NCI-H1417 (cell line): ENCODE data around the gene UBR2.
A peak's percentile ranks its signal among the peaks of the same experiment; 100 is the strongest.
"Not testable (repeated sequence)": the region's sequence is repeated elsewhere in the genome, so short reads cannot be mapped to it uniquely, and the experiment has no call there.

ENCODE experiments used
- DNase-seq, 3 experiments: peaks; one replicate each; lab custom pipeline; 2025; lab: John Stamatoyannopoulos, UW

Gene UBR2

DNA sequence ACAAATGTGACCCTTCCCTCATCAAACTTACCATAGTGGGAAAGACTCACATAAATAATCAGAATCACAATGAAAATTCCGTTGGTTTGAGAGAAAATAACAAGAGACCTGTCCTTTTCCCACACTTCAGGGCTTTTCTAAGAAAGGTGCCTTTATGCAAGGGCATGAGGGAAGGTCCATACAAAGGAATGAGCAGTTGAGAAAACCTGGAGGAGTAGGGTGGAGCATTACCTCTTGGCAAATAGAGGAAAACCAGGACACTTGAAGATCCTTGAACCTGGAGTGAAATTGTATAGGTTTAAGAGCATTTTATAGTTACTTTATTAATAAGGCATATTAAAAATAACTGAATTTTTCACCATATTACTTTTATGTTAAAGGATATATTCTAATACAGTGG, 54.3 kb downstream of the UBR2 start:
- DNase-seq, result no peak

DNA sequence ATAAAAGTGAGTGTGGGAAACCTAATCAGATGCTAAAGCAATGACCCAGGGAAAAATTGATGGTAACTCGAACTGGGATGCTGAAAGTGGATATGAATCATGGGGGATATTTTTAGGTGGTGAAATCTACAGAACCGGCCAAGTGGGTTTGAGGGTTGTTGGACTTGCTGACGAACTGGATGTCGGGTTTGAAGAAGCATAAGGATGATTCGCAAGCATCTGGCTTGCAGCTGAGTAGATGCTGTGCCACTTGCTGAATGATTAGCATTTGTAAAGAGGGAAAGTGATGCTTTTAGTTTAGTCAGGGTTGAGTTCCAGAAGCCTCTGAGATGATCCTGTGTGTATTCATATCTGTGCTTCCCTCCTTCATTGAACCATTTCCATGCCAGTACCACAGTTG, 54.9 kb downstream of the UBR2 start:
- no peak for DNase-seq

DNA sequence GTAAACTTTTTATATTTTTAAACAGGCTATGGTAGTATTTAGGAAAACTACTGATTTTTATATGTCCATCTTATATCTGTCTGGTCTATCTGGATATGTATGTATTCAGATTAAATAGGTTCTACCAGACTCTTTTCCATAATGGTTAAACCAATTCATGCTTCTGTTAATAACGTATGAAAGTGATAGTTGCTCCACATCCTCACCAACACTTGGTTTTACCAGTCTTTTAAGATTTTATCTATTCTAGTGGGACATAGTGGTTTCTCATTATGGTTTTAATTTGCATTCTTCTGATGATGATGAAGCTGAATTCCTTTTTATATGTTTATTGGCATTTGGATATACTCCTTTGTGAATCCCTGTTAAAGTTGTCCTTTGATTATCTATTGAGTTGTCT, 56.1 kb downstream of the UBR2 start:
- DNase-seq, result no peak

DNA sequence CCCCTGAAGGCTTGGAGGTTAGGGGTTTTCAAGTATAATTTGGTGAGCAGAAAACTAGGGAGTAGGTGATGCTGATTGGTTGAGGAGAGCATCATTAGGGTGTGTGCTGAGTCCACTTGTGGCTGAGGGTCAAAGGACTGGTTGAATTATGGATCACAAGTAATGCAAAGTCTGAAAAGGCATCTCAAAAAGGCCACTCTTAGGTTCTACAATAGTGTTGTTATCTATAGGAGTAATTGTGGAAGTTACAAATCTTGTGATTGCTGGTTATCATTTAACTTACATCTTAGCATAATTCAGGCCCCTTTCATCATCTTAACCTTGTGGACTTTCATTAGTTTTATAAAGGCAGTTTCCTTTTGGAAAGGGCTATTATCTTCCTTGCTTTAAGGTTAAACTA, 60.8 kb downstream of the UBR2 start:
- no peak for DNase-seq

DNA sequence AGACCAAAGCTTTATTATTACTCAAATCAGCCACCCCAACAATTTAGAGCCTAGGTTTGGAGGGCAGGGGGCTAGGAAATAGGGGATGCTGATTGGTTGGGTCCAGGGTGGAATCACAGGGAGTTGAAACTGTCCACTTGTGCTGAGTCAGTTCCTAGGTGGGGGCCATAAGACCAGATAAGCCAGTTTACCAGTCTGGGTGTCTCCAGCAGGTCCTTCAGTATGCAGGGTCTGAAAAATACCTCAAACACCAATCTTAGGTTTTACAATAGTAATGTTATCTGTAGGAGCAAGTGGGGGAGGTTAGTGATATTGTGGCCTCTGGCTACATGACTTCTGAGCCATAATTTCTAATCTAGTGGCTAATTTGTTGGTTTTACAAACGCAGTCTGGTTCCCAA, 63.2 kb downstream of the UBR2 start:
- DNase-seq, result no peak

DNA sequence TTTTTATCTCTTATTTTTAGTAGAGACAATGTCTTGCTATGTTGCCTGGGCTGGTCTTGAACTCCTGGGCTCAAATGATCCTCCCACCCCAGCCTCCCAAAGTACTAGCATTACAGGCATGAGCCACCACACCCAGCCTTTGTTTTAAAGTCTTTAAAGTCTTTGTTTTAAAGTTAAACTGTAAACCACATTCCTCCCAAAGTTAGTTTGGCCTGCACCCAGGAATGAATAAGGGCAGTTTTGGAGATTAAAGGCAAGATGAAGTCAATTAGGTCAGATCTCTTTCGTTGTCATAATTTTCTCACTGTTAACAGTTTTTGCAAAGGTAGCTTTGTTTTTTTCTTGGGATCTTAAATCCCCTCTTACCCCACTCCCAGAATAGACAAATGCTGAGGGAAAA, 63.8 kb downstream of the UBR2 start:
- no peak for DNase-seq

DNA sequence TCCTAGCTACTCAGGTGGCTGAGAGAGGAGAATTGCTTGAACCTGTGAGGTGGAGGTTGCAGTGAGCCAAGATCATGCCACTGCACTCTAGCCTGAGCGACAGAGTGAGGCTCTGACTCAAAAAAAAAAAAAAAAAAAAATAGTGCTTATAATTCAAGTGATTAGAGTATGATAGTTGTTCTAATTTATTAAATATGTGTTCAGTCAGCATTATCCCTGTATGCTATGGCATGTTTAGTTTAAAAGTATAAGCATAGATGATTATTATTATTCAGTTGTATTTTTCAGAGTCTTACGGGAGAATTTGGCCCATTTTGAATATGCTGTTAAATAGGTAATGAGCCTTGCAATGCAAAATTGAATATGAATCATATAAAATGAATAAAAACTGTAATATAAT, 64.8 kb downstream of the UBR2 start:
- DNase-seq, result no peak

DNA sequence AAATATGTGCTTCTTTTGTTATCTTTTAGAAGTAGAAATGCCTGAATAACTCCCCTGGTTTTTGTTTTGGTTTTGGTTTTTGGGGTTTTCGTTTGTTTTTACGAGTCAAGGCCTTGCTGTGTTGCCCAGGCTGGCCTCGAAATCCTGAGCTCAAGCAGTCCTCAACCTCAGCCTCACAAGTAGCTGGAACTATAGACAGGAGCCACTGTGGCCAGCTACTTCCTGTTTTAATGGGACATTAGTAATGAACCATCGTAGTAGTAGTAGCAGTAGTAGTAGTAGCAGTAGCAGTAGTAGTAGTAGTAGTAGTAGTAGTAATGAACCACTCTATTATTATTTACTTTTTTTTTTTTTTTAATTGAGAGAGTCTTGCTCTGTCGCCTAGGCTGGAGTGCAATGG, 66.0 kb downstream of the UBR2 start:
- DNase-seq, result no peak

DNA sequence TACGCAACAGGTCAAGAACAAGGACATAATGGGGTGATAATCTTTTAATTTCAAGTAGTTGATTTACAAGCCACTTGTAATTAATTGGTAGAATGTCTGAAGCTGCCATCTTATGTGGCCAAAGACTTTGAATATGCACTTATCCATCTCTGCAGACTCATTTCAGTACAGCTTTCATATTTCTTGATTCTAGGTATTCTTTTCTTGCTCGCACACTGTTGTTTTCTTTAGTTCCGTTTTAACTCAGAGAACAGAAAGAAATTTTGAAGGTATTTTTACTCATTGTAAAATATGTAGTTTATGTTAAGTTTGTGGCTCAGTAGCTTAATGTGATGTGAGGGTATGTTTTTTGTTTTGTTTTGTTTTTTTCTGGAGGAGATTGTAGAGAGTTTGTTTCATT, 73.9 kb downstream of the UBR2 start:
- DNase-seq, result no peak

DNA sequence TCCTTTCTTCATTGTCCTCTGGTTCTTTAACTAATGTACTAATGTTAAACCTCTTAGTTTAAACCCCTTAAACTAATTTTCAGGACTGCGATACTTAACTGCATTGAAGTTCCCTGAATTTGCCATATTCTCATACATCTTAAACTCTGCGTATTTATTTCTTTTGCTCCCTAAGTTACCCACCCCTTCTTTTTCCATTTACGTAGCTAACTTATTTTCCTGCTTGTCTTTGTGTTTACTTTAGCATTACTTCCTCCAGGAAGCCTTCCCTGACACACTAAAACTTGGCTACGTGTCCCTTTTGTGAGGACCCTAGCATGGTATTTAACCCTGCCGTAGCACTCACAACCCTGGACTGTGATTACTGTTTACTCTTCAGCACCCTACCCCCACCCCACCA, 79.0 kb downstream of the UBR2 start:
- DNase-seq, result no peak

DNA sequence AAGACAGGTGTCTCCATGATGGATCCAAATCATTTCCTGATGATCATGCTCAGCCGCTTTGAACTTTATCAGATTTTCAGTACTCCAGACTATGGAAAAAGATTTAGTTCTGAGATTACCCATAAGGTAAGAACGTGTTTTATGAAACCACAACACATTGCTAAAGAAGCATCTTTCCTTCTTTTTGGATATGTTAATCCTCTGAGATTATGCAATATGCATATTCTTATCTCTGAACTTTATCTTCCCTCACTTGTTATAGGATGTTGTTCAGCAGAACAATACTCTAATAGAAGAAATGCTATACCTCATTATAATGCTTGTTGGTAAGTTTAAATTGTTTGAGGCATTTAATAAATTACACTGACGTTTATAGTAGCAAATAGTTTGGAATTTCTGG, 80.4 kb downstream of the UBR2 start:
- DNase-seq, result no peak

DNA sequence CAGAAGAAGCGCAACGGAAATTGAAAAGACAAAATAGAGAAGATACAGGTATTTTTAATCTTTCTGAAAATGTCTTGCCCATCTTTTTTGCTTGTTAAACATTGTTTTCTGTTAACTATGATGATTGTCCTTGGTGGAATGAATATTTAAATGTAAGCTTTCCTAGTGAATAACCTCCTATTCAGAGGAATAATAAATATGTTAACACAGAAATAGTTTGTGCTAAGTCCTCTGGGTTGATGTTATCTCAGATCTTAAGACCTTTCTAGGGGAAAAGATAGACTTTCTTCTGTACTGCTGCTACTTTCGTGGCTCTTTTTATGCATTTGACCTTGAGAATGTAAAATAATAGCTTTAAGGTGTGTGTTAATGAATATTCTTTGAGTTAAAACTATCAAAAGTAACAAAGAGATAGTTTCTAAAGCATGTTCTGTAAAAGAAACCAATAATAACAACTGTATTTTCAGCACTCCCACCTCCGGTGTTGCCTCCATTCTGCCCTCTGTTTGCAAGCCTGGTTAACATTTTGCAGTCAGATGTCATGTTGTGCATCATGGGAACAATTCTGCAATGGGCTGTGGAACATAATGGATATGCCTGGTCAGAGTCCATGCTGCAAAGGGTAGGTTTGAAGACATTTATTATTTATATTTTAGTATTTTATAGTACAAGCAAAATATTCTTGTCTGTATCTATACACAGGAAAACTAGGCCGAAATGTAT, 88.4 kb downstream of the UBR2 start:
- DNase-seq, result no peak

DNA sequence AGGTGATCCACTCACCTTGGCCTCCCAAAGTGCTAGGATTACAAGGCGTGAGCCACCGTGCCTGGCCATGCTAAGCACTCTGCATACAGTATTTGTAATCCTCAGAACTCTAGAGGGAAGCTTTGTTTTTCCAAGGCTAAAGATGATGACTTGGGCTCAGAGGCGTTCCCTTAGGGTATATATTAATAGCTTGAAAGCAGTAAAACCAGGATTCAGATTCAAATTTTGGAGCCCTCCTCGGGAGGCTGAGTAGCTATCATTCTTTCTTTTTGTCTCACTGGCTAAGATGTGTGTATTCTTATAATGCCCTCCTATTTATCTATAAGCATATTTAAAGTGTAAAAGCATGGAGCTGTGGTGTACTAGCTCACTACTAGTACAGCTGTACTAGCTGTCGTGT, 90.0 kb downstream of the UBR2 start:
- no peak for DNase-seq

DNA sequence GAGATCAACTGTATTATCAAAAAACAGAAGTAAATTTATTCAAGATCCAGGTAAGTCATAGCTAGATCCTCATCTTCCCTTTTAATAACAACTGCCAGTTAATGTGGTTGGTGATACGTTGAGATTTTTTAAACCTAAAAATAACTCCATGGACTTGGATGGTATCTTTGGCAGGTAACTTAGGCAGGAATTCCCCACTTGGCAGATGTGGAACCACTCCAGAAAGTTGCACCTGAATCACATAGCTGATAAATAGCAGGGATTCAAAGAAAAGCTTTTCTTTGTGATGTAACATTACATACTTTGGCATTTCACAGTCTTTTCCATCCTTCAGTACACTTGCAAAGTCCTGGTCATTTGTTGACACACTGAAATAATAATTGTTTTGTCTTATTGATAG, 96.0 kb downstream of the UBR2 start:
- no peak for DNase-seq

DNA sequence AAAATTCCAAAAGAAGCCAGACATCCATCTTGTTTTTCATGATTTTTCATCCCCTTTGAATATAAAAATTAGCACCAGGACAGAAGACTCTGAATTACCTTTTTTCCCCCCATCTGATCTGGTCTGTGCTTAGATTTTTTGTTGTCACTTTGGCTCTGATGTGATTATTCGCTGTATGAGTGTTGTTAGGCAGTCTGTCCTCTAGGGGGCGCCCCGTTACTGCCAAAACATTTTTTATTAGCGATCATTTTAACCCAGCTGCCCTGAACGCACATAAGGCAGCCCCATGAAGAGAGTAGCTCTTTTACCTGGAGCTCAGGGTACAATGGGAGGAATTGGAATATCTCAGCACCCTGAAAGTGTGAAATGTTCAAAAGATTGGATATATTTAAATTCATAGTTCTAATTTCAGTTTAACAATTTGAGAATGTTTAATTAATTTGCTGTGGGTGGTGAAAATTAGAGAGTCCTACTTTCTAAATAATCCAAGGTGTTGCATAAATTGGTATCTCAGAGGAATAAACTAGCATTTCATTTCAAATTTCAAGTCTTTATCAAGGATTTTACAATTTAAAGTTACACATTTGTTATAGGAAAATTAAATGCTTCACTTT, 97.8 kb downstream of the UBR2 start:
- DNase-seq, result peak; percentile 69 to 87 (median 70)

DNA sequence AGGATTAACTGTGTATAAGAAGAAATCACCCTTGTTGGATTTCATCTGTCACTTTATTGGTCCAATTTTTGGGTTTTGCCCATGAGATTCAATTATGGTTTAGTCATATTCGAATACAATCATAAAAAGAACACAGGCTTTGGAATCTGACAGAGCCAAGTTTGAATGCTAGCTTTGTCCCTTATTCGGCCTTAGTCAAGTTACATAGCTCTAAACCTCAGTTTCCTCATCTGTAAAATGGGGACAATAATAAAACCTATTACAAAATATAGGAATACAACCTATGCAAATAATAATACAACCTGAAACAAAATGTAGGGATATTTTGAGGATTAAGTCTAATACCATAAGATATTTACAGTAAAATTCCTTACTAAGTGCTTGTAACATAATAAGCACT, 100.9 kb downstream of the UBR2 start:
- DNase-seq, result no peak

DNA sequence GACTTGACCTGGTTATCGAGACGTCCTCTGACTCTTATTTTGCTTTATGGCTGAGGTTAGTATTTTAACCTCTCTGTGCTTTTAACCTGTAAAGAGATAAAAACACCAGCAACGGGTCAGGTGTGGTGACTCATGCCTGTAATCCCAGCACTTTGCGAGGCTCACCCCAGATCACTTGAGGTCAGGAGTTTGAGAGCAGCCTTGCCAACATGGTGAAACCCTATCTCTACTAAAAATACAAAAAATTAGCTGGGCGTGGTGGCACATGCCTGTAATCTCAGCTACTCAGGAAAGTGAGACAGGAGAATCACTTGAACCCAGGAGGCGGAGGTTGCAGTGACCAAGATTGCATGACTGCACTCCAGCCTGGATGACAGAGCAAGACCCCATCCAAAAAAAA, 110.5 kb downstream of the UBR2 start:
- not testable (repeated sequence) for DNase-seq

DNA sequence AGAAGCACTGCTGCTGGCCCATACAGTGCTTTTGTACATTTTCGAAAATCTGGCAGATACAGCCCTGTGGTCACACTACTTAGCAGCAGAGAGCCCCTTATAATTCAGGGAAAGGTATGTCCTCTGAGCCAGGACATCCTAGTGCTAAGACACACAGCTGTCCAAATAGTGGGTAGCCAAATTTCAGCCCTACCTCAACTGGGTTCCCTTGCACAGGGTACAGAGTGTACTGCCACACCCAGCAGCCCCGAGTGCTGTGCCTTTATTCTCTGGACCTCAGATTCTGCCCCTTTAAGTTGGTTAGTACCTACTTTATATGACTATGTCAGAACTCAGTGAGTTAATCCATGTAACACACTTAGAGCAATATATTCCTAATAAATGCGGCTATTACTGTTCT, 111.0 kb downstream of the UBR2 start:
- DNase-seq, result no peak

DNA sequence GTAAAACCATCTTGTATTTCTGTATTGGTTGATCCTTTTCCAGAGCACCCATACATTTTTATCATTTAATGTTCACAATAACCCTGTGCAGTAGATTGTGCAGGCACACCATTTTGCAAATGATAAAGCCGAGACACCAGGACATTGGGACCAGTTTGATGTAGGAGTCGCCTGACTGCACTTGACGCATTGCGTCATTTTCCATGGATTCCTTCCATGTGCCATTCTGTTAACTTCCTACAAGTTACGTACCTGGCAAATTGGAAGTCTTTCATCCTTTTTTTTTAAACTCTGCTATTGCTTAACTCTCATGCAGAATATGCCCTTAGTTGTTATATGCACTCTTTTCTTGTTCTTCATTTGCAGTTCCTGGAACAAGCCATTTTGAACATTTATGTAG, 115.5 kb downstream of the UBR2 start:
- no peak for DNase-seq

DNA sequence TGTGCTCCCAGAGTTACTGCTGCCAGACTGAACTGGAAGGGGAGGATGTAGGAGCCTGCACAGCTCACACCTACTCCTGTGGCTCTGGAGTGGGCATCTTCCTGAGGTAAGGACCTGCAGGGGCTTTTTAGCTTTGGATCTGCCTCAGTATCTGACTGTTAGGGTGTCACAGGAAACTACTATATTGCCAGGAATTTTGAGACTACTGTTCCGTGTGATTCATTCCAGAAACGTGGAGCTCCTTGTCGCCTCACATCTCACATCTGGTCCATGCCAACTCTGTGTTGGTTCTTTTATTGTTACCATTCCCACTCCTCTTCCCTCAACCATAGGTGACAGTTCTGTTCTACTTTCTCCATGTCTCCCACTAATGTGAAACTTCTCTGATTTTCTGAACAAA, 124.5 kb downstream of the UBR2 start:
- DNase-seq, result no peak

DNA sequence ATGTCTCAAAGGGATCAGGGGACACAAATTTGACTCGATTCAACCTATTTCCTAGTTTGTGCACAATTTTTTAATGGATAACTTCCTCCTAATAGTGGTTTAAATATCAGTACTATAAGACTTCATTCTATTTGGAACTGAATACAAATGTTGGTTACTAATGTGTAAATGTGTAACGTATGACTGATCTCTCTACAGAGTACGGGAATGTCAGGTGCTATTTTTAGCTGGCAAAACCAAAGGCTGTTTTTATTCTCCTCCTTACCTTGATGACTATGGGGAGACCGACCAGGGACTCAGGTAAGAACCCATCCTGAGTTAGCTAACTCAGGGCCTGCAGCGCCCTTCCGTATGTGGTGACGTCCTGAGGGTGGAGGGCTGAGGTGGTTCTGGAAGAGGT, 125.5 kb downstream of the UBR2 start:
- DNase-seq, result no peak

DNA sequence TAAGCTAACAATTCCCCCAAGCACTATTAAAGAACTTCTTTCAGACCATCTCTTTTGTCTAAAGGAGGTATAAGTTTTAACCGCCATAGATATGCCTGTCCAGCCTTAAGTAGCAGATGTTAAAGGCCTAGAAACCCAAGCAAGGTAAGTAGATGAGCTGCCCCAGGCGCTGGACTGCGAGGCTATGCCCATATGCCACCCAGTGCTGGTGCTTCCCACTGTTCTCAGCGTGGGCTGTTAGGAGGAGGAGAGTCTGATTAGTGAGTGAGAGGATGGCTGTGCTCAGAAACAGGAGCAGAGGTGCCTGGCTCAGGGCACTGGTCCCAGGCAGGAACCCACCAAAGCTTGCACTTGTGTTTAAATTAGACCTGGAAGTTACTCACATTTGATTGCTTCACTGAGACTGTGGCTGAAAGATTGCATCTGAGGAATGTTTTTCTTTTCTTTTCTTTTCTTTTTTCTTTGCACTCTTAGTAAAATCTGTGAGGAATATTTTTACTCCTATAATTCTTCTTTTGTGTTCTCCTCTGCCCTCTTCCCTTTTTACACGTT, 126.4 kb downstream of the UBR2 start:
- DNase-seq, result no peak

DNA sequence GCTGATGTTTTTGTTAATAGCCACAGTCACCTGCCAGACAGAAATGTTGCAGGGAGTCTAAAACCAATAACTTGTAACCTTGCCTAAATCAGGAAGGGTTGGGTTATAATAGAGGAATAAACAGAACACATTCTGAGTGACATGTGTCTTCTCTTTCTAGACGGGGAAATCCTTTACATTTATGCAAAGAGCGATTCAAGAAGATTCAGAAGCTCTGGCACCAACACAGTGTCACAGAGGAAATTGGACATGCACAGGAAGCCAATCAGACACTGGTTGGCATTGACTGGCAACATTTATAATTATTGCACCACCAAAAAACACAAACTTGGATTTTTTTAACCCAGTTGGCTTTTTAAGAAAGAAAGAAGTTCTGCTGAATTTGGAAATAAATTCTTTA, 127.0 kb downstream of the UBR2 start:
- no peak for DNase-seq
